NCI-H748 (cell line): Measurements from ENCODE around the gene FES.
A peak's percentile ranks its signal among the peaks of the same experiment; 100 is the strongest.
"Not testable (repeated sequence)": the region's sequence is repeated elsewhere in the genome, so short reads cannot be mapped to it uniquely, and the experiment has no call there.

Experiments used
- DNase-seq: peaks from one replicate; lab custom pipeline; 2025; ENCODE audit not compliant: unreplicated experiment; lab: John Stamatoyannopoulos, UW

FES gene

GRCh38 chr15:90890839-90891238 is 6.5 kb downstream of the FES start:
- DNase-seq, result no peak

GRCh38 chr15:90891346-90891949 is 7.1 kb downstream of the FES start:
- DNase-seq, result no peak

- no peak for DNase-seq
Measured at GRCh38 chr15:90892023-90892422, 7.7 kb downstream of the FES start.

- DNase-seq, result no peak
Measured at GRCh38 chr15:90892498-90893174, 8.3 kb downstream of the FES start.

- DNase-seq, result no peak
Measured at GRCh38 chr15:90893175-90894090, 9.1 kb downstream of the FES start.

- peak; percentile 8 for DNase-seq
Measured at GRCh38 chr15:90895571-90896117, 11.3 kb downstream of the FES start.

GRCh38 chr15:90897131-90897655 is 12.9 kb downstream of the FES start:
- DNase-seq, result not testable (repeated sequence)

- no peak for DNase-seq
Measured at GRCh38 chr15:90901175-90902039, 17.1 kb downstream of the FES start.

- DNase-seq, result peak; percentile 80
Measured at GRCh38 chr15:90902040-90902839, 17.9 kb downstream of the FES start.

GRCh38 chr15:90902840-90903732 is 18.8 kb downstream of the FES start, which contains the start of gene MAN2A2:
TSS of gene MAN2A2 (plus strand) at chr15:90903302. CDS start at chr15:90904208, 906 bp downstream.
- peak; percentile 69 for DNase-seq

GRCh38 chr15:90903733-90904536 is 19.6 kb downstream of the FES start:
- peak; percentile 16 for DNase-seq

- no peak for DNase-seq
Measured at GRCh38 chr15:90904746-90905145, 20.4 kb downstream of the FES start.

- no peak for DNase-seq
Measured at GRCh38 chr15:90905306-90906180, 21.2 kb downstream of the FES start.

- DNase-seq, result no peak
Measured at GRCh38 chr15:90906181-90906849, 22.0 kb downstream of the FES start.

- DNase-seq, result no peak
Measured at GRCh38 chr15:90907051-90907660, 22.9 kb downstream of the FES start.
